ENCODE measurements around the gene LASP1NB.
A peak's percentile ranks its signal among the peaks of the same experiment; 100 is the strongest.
"Not testable (repeated sequence)": the region's sequence is repeated elsewhere in the genome, so short reads cannot be mapped to it uniquely, and the experiment has no call there.

The LASP1NB gene

GRCh38 chr17:38918916-38919315 lies 6.5 kb upstream of the LASP1NB start:
- no peak for DNase-seq

- DNase-seq = no peak
Measured at GRCh38 chr17:38919316-38920078, 5.9 kb upstream of the LASP1NB start.

GRCh38 chr17:38920374-38921291 lies 4.8 kb upstream of the LASP1NB start:
- no peak for DNase-seq

GRCh38 chr17:38921756-38922411 lies 3.5 kb upstream of the LASP1NB start:
- DNase-seq = no peak

GRCh38 chr17:38922538-38923297 lies 2.7 kb upstream of the LASP1NB start:
- no peak for DNase-seq

- no peak for DNase-seq
Measured at GRCh38 chr17:38926293-38927070, 1.1 kb downstream of the LASP1NB start.

- not testable (repeated sequence) for DNase-seq
Measured at GRCh38 chr17:38930782-38931181, 5.4 kb downstream of the LASP1NB start.

- DNase-seq = not testable (repeated sequence)
Measured at GRCh38 chr17:38933962-38934361, 8.5 kb downstream of the LASP1NB start.

GRCh38 chr17:38939987-38940386 lies 14.6 kb downstream of the LASP1NB start:
- DNase-seq = no peak

GRCh38 chr17:38940404-38940803 lies 15.0 kb downstream of the LASP1NB start:
- no peak for DNase-seq

GRCh38 chr17:38942696-38943334 lies 17.4 kb downstream of the LASP1NB start:
- no peak for DNase-seq

GRCh38 chr17:38943607-38944006 lies 18.2 kb downstream of the LASP1NB start:
- no peak for DNase-seq

- no peak for DNase-seq
Measured at GRCh38 chr17:38947189-38947588, 21.8 kb downstream of the LASP1NB start.

- not testable (repeated sequence) for DNase-seq
Measured at GRCh38 chr17:38953800-38954199, 28.4 kb downstream of the LASP1NB start.

GRCh38 chr17:38958326-38958725 lies 32.9 kb downstream of the LASP1NB start:
- DNase-seq = no peak

- DNase-seq = no peak
Measured at GRCh38 chr17:38958756-38959155, 33.3 kb downstream of the LASP1NB start.

- DNase-seq = no peak
Measured at GRCh38 chr17:38959508-38959907, 34.1 kb downstream of the LASP1NB start.

GRCh38 chr17:38960402-38960801 lies 35.0 kb downstream of the LASP1NB start:
- DNase-seq = no peak

- no peak for DNase-seq
Measured at GRCh38 chr17:38961413-38961812, 36.0 kb downstream of the LASP1NB start.

GRCh38 chr17:38967290-38967738 lies 41.9 kb downstream of the LASP1NB start, which contains the start of gene FBXO47:
Gene FBXO47, minus strand, starts transcription at chr17:38967403. Its CDS starts 4,378 bp downstream, at chr17:38963025.
- peak; percentile 89 for DNase-seq

GRCh38 chr17:38969281-38969680 lies 43.9 kb downstream of the LASP1NB start:
- no peak for DNase-seq

All from CD4-positive, alpha-beta T cell treated with Interferon gamma for 1 hour (primary cell).